ENCODE results near the gene PIP5K1B.

Gene PIP5K1B

GRCh38 chr9:68775003-68775730, 70.1 kb downstream of the PIP5K1B start:
- DNase-seq (ENCODE audit: low spot score): no peak

- DNase-seq (ENCODE audit: low spot score): peak; percentile 74
These were observed 72.2 kb downstream of the PIP5K1B start for GRCh38 chr9:68777070-68777763.

GRCh38 chr9:68778635-68779034, 73.6 kb downstream of the PIP5K1B start:
- peak; percentile 61 for DNase-seq (ENCODE audit: low spot score)

- DNase-seq (ENCODE audit: low spot score): peak; percentile 96
These were observed 74.7 kb downstream of the PIP5K1B start for GRCh38 chr9:68779558-68780379.

- DNase-seq (ENCODE audit: low spot score): no peak
These were observed 75.3 kb downstream of the PIP5K1B start for GRCh38 chr9:68780380-68780712.

GRCh38 chr9:68780720-68781119, 75.7 kb downstream of the PIP5K1B start:
- peak; percentile 57 for DNase-seq (ENCODE audit: low spot score)

- peak; percentile 26 for DNase-seq (ENCODE audit: low spot score)
These were observed 76.9 kb downstream of the PIP5K1B start for GRCh38 chr9:68781928-68782327.

GRCh38 chr9:68782546-68782945, 77.5 kb downstream of the PIP5K1B start:
- peak; percentile 30 for DNase-seq (ENCODE audit: low spot score)

- no peak for DNase-seq (ENCODE audit: low spot score)
These were observed 80.9 kb downstream of the PIP5K1B start for GRCh38 chr9:68785965-68786364.

GRCh38 chr9:68791169-68791568, 86.1 kb downstream of the PIP5K1B start:
- DNase-seq (ENCODE audit: low spot score): no peak

GRCh38 chr9:68793605-68794343, 88.7 kb downstream of the PIP5K1B start:
- no peak for DNase-seq (ENCODE audit: low spot score)

GRCh38 chr9:68794898-68795297, 89.9 kb downstream of the PIP5K1B start:
- no peak for DNase-seq (ENCODE audit: low spot score)

GRCh38 chr9:68795411-68795810, 90.4 kb downstream of the PIP5K1B start:
- DNase-seq (ENCODE audit: low spot score): no peak

- DNase-seq (ENCODE audit: low spot score): no peak
These were observed 92.1 kb downstream of the PIP5K1B start for GRCh38 chr9:68797116-68797515.

GRCh38 chr9:68798423-68798822, 93.4 kb downstream of the PIP5K1B start:
- DNase-seq (ENCODE audit: low spot score): no peak

- DNase-seq (ENCODE audit: low spot score): no peak
These were observed 95.8 kb downstream of the PIP5K1B start for GRCh38 chr9:68800836-68801235.

GRCh38 chr9:68802525-68803015, 97.5 kb downstream of the PIP5K1B start:
- DNase-seq (ENCODE audit: low spot score): no peak

GRCh38 chr9:68804911-68805889, 100.2 kb downstream of the PIP5K1B start:
- peak; percentile 21 for DNase-seq (ENCODE audit: low spot score)

- no peak for DNase-seq (ENCODE audit: low spot score)
These were observed 101.0 kb downstream of the PIP5K1B start for GRCh38 chr9:68805890-68806517.

GRCh38 chr9:68808338-68808890, 103.4 kb downstream of the PIP5K1B start:
- no peak for DNase-seq (ENCODE audit: low spot score)
